Cerebellar nuclear complex (tissue), 1 donor: Measurements from ENCODE around the gene LELP1.
"Not testable (repeated sequence)": the region's sequence is repeated elsewhere in the genome, so short reads cannot be mapped to it uniquely, and the experiment has no call there.

Experiments used
- DNase-seq, 2 experiments: peaks; one replicate each; lab custom pipeline; 2025; lab: John Stamatoyannopoulos, UW

LELP1 gene

DNA sequence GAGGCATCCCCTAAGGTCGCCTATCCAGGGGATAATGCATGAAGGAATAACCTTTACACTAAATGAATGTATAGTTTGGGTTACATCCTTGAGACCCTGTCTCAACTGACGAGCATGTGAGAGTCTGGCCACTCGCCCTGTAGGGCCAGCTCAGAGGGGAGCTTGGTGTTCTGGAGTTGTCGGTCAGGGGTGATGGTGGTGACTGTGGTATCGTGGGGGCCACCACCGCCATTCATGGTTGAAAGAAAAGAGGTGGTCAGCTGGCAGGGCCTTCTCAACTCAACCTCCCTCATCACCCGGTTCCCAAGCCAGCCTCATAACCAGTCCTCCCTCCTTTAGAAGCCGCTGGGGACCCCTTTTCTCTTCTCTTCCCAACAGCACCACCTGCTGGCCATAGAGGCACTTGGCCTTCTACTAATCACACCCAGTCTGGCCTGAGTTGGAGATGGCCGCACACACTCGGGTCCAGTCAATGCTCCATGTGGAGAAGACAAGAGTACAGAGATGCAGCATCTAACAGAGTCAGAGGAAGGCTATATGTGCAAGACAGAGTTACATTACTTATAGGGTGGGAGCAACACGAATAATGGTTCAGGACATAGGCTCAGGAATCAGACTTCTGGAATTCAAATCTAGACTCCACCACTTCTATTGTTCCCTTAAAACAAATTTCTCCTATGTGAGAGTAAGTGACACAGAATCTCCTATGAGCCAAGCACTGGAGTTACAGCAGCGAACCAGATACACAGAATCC, 26.0 kb downstream of the LELP1 start:
- DNase-seq: not testable (repeated sequence)

DNA sequence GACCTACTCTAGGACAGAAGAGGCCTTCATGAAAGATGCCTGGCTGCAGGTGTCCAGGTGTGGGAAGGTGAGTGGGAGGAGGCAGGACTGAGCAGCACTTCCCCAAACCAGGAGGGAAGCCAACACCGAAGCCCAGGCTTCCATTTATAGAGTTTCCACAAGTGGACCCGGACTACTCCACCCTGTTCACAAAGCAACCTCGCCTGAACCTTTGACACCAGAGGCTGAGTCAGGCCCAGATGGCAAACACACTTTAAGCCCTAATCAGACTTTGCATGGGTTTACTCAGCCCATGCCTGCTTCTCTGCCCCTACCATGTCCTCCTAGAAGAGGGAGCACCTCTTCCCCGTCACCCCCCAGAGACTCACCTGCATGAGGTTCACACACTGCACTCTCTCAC, 28.1 kb downstream of the LELP1 start:
- DNase-seq: no peak

DNA sequence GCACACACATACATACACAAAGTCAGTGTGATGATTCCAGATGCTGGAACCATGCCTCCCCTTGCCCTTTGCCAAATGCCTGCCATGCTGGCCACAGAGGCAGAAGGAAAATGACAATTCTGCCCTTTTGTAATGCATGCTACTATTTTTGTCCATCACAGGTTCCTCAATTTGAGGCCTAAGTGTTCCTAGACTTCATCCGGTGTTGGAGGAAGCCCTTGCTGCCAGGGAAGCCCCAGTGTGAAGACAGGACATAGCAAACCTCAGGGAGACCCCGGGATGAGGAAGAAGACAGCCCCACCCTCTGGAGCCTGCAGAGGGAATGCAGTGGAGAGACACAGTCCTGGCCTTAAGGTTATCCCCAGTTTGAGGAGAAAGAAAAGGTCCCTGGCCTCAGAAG, 28.6 kb downstream of the LELP1 start:
- no peak for DNase-seq

DNA sequence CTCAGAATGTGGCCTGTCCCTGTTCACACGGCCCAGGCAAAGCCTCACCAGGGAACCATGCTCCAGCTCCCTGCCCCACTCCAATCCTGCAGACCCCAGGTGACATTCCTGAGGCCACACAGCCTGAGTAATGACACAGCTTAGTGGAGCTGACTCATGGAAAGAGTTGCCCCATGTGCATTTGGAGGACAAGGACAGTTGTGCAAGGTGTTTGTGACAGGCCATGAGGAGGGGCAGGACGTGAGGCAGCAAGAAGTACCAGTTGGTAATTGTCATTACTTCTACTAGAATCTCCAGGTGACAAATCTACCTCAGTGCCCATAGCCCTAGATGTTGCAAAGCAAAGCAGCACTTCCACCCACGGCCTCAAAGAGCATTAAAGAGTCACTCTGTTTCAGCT, 29.3 kb downstream of the LELP1 start:
- DNase-seq: no peak

DNA sequence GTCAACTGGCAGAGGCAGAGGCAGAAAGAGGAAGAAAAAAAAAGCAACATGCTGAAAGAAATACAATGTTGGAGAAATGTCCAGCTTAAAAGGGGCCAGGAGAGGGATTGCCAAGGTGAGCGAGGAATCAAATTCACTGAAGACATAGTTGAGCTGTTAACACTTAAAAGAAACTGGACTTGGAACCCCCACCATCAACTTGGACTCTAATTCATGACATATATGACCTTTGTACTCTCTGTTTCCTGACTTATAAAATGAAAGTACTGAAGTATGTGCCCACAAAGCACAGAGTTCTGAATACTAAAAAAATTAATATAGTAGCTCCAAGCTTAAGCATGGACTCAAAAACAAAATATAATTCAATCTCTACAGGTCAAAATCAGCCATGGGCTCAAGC, 30.2 kb downstream of the LELP1 start:
- no peak for DNase-seq

DNA sequence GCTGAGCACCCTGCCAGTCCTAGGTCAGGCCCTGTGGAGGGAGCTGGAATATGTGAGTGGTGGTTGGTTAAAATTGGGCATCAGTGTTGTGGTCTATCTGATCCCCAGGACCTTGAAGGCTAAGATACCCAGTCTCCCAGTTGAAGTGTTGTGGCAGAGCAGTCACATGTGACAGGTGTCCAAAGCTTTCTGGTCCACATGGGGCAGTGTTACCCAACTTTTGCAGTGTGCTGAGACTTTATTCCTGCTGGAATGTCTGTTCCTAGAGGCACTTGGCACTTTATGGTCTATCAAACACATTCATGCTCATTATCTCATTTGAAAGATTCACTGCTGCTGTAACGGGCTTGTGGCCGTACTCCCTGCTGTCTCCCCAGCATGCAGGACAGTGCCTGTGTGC, 35.3 kb downstream of the LELP1 start:
- no peak for DNase-seq

DNA sequence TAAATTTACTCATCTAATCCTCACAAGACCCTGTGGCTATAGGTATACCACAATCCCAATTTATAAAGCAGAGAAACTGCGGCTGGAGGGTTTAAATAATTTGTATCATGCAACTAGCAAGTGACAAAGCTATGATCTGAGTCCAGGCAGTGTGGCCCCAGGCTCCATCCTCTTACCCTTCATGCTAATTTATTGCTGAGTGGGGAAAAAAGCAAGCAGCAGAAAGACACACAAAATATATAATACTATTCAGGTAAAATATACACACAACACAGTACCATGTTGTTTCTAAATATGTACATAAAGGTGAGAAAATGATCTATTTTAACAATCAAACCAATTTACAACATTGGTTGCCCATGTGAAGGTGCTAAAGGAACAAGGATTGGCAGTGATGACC, 38.9 kb downstream of the LELP1 start:
- DNase-seq: no peak

DNA sequence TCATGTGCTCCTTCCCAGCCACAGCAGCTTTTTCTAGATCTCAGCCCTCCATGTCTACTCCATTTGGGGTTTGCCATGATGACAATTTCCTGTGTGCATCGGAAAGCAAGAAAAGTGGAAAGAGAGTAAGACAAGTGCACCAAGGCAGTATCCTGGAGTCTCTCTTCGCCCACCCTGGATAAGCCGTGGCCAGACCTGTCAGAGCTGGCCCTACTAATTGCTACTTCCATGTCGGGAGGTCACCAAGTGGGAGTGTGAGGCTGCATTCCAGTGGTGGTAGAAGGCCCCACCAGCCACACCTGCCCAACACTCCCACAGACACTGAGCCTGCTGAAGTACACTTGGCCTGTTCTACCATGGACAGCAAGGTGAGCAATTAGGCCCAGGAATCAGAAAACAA, 42.2 kb downstream of the LELP1 start:
- no peak for DNase-seq

DNA sequence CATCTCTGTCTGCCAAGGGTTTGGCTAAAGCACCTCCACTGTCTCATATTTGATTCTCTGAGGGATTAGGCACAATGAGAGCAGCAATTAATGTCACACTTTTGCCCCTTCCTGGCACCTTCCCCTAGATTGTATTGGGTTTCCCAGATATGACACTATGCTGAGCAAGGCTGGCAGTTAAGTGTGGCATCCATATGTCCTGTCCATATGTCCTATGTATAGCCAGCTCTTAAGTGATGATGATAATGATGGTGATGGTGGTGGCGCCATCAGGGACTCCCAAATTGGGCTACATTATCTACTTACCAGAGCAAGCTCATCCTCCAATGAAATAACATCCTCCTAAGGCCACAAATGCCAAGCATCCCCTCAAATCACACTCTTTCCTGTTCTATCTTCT, 42.8 kb downstream of the LELP1 start:
- DNase-seq: no peak

DNA sequence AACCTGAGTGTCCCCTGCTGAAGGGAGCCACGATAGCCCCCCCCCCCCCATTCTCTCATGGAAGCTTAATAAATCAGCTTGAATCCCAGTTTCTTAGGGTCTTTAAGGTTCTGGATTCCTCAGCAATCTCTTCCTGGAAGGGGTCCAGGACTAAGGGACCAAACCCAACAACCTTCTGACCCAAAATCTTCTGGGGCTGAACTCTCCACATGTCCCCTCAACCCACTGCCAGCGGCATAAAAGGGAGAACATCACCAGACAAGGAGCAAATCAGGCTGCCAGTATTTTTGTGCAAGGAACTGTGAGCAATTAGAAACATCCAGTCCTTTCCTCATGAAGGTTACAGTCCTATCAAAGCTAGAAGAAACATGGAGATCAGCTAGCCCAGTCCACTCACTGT, 43.6 kb downstream of the LELP1 start:
- no peak for DNase-seq

DNA sequence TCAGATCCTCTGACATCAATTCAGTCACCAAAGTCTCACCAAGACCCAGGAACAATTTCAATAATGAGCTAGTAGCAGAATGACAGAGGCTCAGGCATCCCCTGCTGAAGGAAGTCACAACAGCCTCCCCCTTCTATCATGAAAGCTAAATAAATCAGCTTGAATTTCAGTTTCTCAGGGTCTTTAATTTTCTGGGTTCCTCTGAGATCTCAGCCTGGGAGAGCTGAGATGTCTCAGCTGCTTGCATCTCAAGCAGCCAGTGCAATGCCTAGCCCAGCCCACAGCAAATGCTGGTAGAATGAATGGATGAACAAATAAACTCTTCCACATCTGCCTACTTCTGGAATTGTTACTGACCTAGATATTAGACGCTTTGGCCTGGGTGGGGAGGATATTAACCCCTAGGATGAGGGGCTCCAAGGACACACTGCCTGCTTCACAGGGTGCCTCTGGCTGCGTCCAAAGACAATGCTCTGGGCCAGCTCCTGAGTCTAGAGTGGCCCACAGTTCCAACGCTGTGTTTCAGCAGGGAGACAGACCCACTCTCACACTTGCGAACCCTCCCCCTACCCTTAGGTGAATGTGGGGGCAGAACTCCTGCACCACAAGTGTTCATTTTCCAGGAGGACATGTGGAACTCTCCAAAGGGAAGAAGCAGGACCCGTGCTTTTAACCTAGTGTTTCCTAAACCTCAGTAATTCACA, 45.1 kb downstream of the LELP1 start:
- DNase-seq: no peak

DNA sequence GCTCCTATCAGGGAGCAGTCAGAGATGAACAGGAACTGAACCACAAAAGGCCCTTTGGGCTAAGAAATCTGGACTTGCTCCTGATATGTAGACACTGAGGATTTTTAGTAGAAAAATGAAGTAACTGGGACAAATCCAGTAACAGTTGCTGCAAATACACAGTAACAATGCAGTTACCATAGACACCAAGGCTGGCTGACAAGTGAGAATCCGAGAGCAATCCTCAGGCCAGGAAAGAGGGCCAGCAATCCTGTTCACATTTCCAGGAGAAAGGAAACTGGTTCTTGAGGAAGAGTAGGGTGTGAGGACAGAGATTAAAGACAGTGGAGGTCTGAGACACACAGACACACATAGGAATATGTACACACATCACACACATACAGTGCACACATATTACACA, 46.9 kb downstream of the LELP1 start:
- DNase-seq: no peak

DNA sequence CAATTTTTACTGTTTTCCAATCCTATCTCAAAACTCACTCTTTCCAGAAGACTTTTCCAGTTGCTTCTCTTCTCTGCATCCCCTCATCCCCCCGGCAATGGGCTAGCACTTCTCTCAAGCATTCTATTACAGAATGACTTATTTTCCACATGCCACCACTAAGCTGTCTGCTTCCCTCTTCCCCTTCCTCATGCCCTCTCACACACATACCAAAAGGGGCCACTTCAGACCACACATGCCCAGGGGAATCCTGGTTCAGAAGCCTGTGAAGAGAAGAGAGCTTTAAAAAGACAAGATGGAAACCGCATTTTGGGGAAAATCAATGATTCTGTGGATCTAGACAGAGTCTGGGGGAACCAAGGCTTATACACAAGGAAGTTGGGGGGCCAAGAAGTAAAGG, 47.9 kb downstream of the LELP1 start:
- no peak for DNase-seq

DNA sequence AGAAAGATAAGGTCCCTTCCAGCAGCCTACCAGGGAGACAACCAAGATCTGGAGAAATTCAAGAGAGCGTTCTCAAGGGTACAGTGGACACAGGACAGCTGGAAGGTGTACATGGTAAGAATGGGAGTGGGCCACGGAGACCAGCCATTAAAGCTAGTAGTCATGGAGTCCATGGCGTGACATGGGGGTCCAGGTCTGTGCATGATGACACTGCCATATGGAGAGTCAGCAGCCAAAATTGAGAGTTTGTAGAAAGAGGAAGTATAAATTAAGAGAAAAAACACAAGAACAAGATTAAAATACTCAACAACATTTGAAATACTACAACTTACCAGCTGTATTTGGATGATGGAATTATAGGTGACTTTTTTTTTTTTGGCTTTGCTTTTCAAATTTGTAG, 48.3 kb downstream of the LELP1 start:
- DNase-seq: no peak

DNA sequence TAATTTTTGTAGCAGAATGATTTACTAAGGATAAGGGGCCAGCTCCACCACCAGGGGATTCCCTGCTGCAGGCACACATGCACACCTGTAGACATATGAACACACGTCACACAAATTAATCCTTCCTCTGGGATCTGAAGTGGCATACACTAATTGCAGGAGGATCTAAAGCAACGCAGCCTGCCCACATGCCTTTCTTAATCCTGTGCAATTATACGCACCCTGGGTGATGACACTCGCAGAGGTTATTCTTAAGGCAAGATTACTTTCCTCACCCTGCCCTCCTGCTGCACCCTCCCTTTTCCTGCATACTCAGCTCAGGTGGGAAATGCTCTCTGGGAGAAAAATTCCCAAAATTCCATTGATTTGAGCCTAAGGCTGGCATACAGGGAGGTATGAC, 48.8 kb downstream of the LELP1 start:
- no peak for DNase-seq

DNA sequence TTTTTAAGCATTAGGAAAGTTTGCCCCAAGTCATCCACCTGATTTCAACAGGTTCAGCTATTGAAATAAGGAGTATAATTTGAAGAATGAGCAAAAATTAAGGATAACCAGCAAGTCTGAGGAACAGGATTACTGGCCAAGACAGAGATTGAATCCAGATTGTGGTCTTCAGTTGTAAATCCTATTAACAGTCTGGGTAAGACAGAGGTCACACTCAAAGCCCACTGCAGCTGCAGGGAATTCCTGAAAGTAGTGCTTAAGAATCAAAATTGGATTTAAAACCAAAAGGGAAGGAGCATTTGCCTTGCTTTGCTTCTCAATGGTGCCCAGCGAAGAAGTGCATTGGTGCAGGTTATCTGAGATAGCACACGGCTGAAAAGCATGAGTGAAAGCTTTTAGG, 49.8 kb downstream of the LELP1 start:
- DNase-seq: no peak

DNA sequence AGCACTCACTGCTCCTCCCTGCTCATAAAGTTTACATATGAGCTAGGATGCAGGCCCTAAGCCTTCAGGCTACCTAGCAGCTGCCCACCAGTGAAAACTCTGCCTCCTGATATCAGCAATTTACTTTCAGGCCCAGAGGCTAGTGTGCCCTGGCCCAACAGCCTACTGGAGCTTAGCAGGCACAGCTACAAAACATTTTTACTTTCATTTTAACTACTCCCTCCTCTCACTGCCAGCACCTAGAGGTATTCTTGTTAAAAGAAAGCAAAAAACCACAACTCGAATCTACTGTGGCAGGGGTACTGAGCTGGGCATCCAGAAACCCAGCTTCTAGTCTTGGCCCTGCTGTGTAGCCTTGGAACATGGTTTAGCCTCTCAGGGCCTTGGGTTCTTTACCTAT, 50.5 kb downstream of the LELP1 start:
- DNase-seq: no peak
